Measurements from ENCODE around the gene HCFC1.

- TF ChIP-seq CTCF (IDR thresholded peaks at IDR 0.05; ENCODE audit: poor library complexity) (no peak), EZH2phosphoT487 (IDR thresholded peaks at IDR 0.05; ENCODE audit: low read depth, severe bottlenecking, unreplicated experiment) (no peak), EZH2 (IDR thresholded peaks at IDR 0.05; ENCODE audit: borderline replicate concordance) (no peak)
Observed at GRCh38 chrX:153902385-153902784, 69.2 kb downstream of the HCFC1 start.

Data from hepatocyte (in vitro differentiated cells).